HEK293T (cell line): ENCODE data around the gene COL20A1.

Experiments
- ELF4 ChIP-seq: fragments of 450-650 bp; IDR thresholded peaks from 2 replicates; pipeline ENCODE4 v1.6.1; 2017; ENCODE audit warnings: antibody characterized with exemption
- TARDBP ChIP-seq: fragments of 450-650 bp; IDR thresholded peaks from 2 replicates; pipeline ENCODE4 v1.6.1; 2016
- ZNF384 ChIP-seq: fragments of 450-650 bp; IDR thresholded peaks from 2 replicates; pipeline ENCODE4 v1.6.1; 2016

- TF ChIP-seq TARDBP (no peak), ELF4 (no peak), ZNF384 (no peak)
Measured at GRCh38 chr20:63362436-63363009, 69.5 kb downstream of the COL20A1 start.
